Erythroblast (primary cell): ENCODE data around the gene FBLN2.

ENCODE experiments used
- GATA1 ChIP-seq: IDR thresholded peaks from 2 replicates; pipeline ENCODE4 v1.6.1; 2011; ENCODE audit warnings: low read depth, mild to moderate bottlenecking, control low read depth, low read length, moderate library complexity
- POLR2A ChIP-seq: IDR thresholded peaks from 2 replicates; pipeline ENCODE4 v1.6.1; 2011; ENCODE audit warnings: mild to moderate bottlenecking, low read length

DNA sequence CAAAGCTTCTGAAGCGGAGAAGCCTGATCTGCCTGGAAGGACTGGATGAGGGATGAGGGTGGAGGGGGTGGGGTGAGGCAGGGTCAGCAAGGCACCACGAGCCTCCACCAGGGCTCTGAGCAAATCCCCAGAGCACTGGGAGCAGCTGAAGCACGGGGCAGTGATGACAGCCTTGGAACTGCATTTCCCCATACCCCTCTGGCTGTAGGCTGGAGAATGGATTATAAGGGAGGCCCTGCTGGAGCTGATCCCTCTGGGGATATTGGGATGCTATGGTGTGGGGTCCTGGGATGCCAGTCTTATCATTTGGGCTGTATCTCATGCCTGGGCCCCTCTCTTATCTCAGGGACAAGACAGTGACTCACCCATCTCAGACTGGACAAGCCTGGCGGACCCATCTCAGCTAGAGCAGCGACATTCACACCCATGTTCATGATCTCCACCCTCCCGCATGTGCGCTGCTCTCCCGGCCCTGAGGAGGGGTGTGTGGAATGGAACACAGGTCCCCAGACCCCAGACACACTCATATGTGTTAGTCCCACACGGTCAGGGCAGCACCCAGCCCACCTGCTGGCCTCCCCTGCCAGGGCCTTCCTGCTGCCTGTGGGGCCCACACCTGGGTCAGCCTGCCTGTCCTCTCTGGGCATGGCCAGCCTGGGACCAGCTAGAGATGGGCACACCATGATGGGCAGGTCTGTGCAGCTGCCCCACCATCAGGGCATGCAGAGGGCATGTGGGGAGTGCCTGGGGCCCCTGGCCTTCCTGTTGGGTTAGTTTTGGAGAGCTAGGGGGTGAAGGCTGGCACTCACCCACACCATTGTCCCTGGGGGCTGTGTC is 97.1 kb downstream of the FBLN2 start:
- no peak for TF ChIP-seq POLR2A
- TF ChIP-seq GATA1, result no peak
